Measurements from ENCODE around the gene TMCO4.

- TF ChIP-seq CTCF (IDR thresholded peaks at IDR 0.05; ENCODE audit: low read depth, low read length) (no peak), EZH2phosphoT487 (IDR thresholded peaks at IDR 0.05; ENCODE audit: low read depth) (no peak)
Measured at GRCh38 chr1:19802269-19802668, 2.6 kb upstream of the TMCO4 start.
